Thoracic aorta (tissue), 2 donors: ENCODE measurements around the gene ENOX1. TPM values are rescaled to one million over a fixed set of nuclear protein-coding genes. Genes with fewer than 3 reads are reported as not detected.

Experiments
- ATAC-seq: fragments of 150-250 bp; one replicate; pipeline ENCODE4 v1.8.0; 2017; ENCODE audit warnings: low read depth; ENCODE audit not compliant: insufficient number of reproducible peaks, low FRiP score
- DNase-seq: peaks from one replicate; pipeline ENCODE4 v3.0.0-alpha.2; 2020; ENCODE audit warnings: low spot score
- H3K27ac ChIP-seq, 2 donors: fragments of 200-600 bp; sonication (generic); 1 replicate in 1 of 2; 2 replicates in 1 of 2; pipeline ENCODE4 v1.5.1; 2016; ENCODE audit warnings: mild to moderate bottlenecking in 2 of 2, moderate library complexity in 2 of 2
- H3K27me3 ChIP-seq: fragments of 200-600 bp; sonication (generic); replicated peaks from 2 replicates; pipeline ENCODE4 v1.6.0; 2016; ENCODE audit warnings: mild to moderate bottlenecking; ENCODE audit not compliant: insufficient read depth
- H3K36me3 ChIP-seq: fragments of 200-600 bp; sonication (generic); one replicate; pipeline ENCODE4 v1.5.1; 2016
- H3K4me1 ChIP-seq, 2 donors: fragments of 200-600 bp; sonication (generic); 1 replicate in 1 of 2; 2 replicates in 1 of 2; pipeline versions ENCODE4 v1.5.1 to v1.6.0; 2016; ENCODE audit warnings: low read depth in 2 of 2, mild to moderate bottlenecking in 1 of 2; ENCODE audit not compliant: control insufficient read depth in 1 of 2
- H3K4me3 ChIP-seq: fragments of 200-600 bp; sonication (generic); 2 replicates; pipeline ENCODE4 v1.5.1; 2016; ENCODE audit warnings: mild to moderate bottlenecking
- H3K9me3 ChIP-seq: fragments of 200-600 bp; sonication (generic); 2 replicates; pipeline ENCODE4 v1.5.1; 2016
- CTCF ChIP-seq: fragments of 200-600 bp; sonication (generic); IDR thresholded peaks from one replicate; pipeline ENCODE4 v1.5.1; 2019; ENCODE audit warnings: antibody characterized with exemption
- total RNA-seq, 2 donors: library from RNA; depleted of rRNA; stranded (reverse); fragments of >200 nt; gene quantifications; one replicate each; pipeline versions ENCODE4 v1.1.0 to v1.2.3, GENCODE V29; 2016

The ENOX1 gene
- total RNA-seq, 2 donors from 2014 or later = 0.41 to 2.3 TPM

DNA sequence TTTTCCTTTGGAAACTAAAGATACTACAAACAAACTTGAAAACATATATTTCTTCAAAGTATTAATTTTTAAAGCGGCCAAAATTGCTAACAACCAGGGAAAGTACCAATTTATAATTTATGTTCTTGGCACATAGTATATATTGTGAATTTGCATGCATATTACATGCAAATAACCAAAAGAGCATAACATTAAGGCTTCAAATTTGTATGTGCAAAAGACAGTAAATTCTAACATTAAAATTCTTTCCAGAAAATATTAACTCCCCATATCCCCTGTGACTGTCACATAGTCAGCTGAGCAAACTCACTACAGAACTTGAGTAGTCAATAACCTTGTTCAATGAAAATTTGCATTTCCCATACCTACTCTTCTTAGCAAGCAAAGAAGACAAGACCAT lies 133.4 kb downstream of the ENOX1 start:
- Histone ChIP-seq H3K9me3 (no peaks in the 10 kb centered on the region), H3K36me3 (no peaks in the 10 kb centered on the region), H3K4me3 (no peak overlapping the region), H3K27me3 (no peaks in the 10 kb centered on the region), H3K4me1 (no peaks in the 10 kb centered on the region), H3K27ac (no peak overlapping the region)
- no peak for ATAC-seq
- no peak for DNase-seq
- no peak for TF ChIP-seq CTCF

- no peak for DNase-seq
- no peak for ATAC-seq
- Histone ChIP-seq H3K27ac (no peak overlapping the region), H3K4me1 (no peaks in the 10 kb centered on the region), H3K9me3 (no peaks in the 10 kb centered on the region), H3K36me3 (no peaks in the 10 kb centered on the region), H3K4me3 (no peak overlapping the region), H3K27me3 (no peaks in the 10 kb centered on the region)
- no peak for TF ChIP-seq CTCF
Observed at GRCh38 chr13:43652760-43653159, 134.0 kb downstream of the ENOX1 start.

DNA sequence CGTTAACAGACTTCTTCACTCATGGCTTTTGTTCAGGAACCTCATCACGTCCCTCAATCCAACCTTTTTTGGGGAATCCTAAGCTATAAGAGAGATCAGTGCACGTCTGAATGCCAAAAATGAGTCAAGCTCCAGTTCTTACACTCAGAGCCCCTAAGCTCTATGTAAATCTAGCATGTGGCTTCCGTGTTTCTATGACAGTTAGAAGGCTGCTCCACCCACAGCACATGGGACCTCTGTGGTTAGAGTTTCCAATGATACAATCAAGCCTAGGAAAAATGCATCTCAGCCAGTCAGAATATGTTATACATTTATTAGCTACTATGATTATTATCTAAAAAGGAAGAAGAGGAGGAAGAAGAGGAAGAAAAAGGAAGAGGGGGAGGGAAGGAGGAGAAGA lies 135.9 kb downstream of the ENOX1 start:
- H3K9me3 ChIP-seq = no peaks in the 10 kb centered on the region
- H3K27me3 ChIP-seq = no peaks in the 10 kb centered on the region
- no peak overlapping the region for H3K4me3 ChIP-seq
- no peaks in the 10 kb centered on the region for H3K36me3 ChIP-seq
- DNase-seq = no peak
- H3K27ac ChIP-seq = no peak overlapping the region
- no peak for ATAC-seq
- H3K4me1 ChIP-seq = no peaks in the 10 kb centered on the region
- TF ChIP-seq CTCF = no peak

DNA sequence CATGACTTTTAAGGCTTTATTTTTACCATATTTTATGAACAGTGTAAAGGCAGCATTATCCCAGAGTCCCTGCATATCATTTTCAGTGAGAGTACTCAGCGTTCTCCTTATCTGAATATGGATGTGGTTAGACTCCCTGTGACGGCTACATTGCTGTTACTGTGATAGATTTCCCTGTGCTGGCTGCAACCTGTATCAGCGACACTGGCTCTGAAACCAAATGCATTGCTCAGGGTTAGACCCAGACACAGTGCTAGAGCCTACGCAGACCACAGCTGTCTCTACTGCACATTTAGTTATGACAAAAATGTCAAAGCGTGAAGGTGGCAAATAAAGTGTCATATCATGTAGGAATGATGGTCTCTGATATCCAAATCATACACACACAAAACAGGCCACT lies 138.0 kb downstream of the ENOX1 start:
- Histone ChIP-seq H3K4me3 (no peak overlapping the region), H3K27me3 (no peaks in the 10 kb centered on the region), H3K36me3 (no peaks in the 10 kb centered on the region), H3K4me1 (no peaks in the 10 kb centered on the region), H3K9me3 (no peaks in the 10 kb centered on the region), H3K27ac (no peak overlapping the region)
- ATAC-seq (no peak), DNase-seq (no peak)
- TF ChIP-seq CTCF = no peak

- Histone ChIP-seq H3K4me1 (no peaks in the 10 kb centered on the region), H3K4me3 (no peak overlapping the region), H3K36me3 (no peaks in the 10 kb centered on the region), H3K27ac (no peak overlapping the region), H3K27me3 (no peaks in the 10 kb centered on the region), H3K9me3 (no peaks in the 10 kb centered on the region)
- DNase-seq = no peak
- no peak for TF ChIP-seq CTCF
- ATAC-seq = no peak
Observed at GRCh38 chr13:43647471-43647870, 139.3 kb downstream of the ENOX1 start.
